OCI-LY7 (cell line): ENCODE results near the gene OPN1SW.

Experiments used
- EZH2phosphoT487 ChIP-seq: fragments of 200-600 bp; sonication (generic); IDR thresholded peaks from 2 replicates; pipeline ENCODE4 v1.6.1; 2018; ENCODE audit warnings: low read depth, borderline replicate concordance, mild to moderate bottlenecking, mixed run types, antibody characterized with exemption, low read length, moderate library complexity, mixed read lengths
- TF ChIP-seq, protein P1 (sequence below): fragments of 200-600 bp; sonication (generic); conservative IDR thresholded peaks from 2 replicates; pipeline ENCODE4 v1.5.1; 2014; ENCODE audit warnings: mild to moderate bottlenecking, antibody characterized with exemption, low read length, moderate library complexity, mixed read lengths

DNA sequence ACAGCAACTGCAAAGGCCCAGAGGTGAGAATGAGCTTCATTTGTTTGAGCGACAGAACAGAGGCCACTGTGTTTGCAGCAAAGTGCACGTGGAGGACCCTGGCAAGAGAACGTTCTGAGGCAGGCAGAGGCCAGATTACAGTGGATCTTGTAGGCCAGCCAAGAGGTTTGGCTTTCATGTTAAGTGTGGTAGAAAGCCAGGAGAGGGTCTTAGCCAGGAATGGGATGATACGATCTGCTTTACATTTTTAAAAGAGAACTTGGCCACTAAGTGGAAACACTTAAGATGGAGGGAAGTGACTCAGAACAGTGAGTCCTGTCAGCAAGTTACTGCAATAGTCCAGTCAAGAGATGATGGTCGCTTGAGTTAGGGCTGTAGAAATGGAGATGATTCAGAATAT is 20.7 kb upstream of the OPN1SW start:
- TF ChIP-seq, protein P1, sequence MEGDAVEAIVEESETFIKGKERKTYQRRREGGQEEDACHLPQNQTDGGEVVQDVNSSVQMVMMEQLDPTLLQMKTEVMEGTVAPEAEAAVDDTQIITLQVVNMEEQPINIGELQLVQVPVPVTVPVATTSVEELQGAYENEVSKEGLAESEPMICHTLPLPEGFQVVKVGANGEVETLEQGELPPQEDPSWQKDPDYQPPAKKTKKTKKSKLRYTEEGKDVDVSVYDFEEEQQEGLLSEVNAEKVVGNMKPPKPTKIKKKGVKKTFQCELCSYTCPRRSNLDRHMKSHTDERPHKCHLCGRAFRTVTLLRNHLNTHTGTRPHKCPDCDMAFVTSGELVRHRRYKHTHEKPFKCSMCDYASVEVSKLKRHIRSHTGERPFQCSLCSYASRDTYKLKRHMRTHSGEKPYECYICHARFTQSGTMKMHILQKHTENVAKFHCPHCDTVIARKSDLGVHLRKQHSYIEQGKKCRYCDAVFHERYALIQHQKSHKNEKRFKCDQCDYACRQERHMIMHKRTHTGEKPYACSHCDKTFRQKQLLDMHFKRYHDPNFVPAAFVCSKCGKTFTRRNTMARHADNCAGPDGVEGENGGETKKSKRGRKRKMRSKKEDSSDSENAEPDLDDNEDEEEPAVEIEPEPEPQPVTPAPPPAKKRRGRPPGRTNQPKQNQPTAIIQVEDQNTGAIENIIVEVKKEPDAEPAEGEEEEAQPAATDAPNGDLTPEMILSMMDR: no peak
- TF ChIP-seq EZH2phosphoT487: no peak
